HG03469 (cell line): Measurements from ENCODE around the gene SNX8.
A peak's percentile ranks its signal among the peaks of the same experiment; 100 is the strongest.
"Not testable (repeated sequence)": the region's sequence is repeated elsewhere in the genome, so short reads cannot be mapped to it uniquely, and the experiment has no call there.

Source experiments
- ATAC-seq: cut with Tn5 transposase; IDR thresholded peaks from one replicate; pipeline ENCODE4 v1.9.1; 2021; ENCODE audit warnings: mild to moderate bottlenecking, moderate library complexity, moderate number of reproducible peaks; ENCODE audit not compliant: unreplicated experiment

Gene SNX8

DNA sequence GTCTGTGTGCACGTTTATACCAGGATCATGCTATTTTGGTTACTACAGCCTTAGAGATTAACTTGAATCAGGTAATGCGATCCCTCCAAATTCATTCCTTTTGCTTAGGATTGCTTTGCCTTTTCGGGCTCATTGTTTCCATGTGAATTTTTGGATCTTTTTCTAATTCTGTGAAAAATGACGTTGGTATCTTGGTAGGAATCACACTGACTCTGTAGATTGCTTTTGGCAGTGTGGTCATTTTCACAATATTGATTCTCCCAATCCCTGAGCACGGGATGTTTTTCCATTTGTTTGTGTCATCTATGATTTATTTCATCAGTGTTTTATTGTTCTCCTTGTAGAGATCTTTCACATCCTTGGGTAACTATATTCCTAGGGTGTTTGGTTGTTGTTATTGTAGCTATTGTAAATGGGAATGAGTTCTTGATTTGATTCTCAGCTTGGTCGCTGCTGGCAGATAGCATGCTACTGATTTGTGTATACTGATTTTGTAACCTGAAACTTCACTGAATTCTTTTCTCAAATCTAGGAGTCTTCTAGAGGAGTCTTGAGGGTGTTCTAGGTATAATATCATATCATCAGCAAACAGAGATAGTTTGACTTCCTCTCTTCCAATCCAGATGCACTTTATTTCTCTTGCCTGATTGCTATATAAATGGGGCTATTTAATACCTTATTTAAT, 18.2 kb downstream of the SNX8 start:
- ATAC-seq = no peak

DNA sequence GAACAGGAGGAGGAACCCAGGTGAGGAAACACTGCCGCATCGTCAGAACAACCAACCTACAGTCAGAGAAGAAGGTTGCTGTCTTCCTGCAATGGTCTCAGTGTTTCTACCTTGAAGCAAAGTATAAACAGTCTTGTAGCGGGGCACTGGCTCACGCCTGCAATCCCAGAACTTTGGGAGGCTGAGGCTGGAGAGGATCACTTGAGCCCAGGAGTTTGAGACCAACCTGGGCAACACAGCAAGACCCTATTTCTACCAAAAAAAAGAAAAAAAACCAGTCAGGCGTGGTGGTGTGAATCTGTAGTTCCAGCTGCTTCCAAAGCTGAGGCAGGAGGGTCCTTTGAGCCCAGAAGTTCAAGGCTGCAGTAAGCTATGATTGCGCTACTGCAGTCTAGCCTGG, 23.4 kb downstream of the SNX8 start:
- no peak for ATAC-seq

DNA sequence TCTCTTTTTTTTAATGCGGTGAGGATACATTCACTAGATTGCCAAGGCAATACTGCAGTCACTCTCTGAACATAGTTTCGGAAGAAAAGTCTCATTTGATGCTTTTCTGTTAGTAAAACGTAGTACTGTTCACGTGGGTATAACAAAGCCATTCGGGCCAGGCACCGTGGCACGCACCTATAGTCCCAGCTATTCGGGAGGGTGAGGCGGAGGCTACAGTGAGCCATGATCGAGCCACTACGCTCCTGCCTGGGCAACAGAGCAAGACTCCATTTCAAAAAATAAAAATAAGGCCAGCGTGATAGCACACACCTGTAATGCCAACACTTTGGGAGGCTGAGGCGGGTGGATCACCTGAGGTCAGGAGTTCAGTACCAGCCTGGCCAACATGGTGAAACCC, 24.6 kb downstream of the SNX8 start:
- ATAC-seq = no peak

DNA sequence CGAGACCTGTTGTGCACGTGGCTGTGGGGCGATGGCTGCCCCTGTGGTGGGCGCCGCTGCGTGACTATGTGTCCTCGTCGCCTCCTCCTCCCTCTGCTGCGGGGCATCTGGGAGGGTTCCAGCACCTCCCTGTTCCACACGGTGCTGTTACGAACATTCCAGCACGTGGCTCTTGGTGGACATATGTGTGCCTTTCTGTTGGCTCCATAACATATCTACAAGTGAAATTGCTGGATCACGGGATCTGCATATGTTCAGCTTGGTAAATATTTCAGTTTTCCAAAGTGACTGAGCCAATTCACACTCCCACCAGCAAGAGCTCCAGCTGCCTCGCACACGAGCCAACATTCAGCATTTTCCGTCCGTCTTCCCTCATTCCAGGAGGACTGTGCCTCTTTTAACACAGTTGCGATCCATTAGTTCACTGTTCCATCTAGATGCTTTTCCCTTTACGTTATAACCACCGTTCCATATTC, 25.1 kb downstream of the SNX8 start:
- ATAC-seq = no peak

DNA sequence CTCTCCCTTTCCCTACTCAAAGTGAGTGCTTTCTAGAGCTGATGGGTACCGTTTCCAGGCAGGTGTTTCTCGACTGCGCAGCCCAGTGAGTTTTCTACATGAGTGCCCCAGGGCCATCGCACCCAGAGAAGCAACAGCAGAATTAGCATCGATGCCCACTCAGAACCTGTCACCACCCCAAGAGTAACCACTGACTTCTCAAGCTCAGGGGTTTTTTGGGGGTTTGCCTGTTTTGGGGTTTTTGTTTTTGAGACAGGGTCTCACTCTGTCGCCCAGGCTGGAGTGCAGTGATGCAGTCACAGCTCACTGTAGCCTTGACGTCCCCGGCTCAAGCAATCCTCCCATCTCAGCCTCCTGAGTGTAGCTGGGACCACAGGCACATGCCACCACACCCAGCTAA, 25.7 kb downstream of the SNX8 start:
- ATAC-seq = peak; percentile 44

DNA sequence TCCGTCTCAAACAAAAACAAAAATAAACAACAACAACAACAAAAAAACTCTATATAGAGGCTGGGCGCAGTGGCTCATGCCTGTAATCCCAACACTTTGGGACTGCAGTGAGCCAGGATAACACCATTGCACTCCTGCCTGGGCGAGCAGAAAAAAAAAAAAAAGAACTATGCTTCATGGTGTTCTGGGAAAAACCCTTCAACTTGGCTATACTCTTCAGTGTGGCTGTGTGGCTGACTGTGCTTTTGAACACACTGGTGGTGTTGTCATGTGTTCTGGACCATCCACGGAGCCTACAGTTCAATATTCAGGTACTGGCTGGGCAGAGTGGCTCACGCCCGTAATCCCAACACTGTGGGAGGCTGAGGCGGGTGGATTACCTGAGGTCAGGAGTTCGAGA, 26.5 kb downstream of the SNX8 start:
- no peak for ATAC-seq

DNA sequence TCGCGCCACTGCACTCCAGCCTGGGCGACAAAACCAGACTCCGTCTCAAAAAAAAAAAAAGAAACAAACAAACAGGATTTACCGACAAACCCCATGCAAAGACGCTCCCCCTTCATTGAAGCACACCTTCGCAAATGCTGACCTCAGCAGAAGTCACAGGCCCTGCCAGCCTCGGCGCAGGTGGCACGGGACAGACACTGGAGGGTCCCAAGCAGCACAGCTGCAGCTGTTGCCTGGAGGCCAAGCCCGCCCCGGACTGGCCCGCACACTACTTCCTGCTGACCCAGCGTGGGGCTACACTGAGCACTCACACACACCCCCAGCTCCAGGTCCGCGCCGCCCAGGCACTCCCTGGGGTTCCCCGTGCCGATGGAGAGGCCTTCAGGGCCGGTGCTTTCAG, 31.2 kb downstream of the SNX8 start:
- no peak for ATAC-seq

DNA sequence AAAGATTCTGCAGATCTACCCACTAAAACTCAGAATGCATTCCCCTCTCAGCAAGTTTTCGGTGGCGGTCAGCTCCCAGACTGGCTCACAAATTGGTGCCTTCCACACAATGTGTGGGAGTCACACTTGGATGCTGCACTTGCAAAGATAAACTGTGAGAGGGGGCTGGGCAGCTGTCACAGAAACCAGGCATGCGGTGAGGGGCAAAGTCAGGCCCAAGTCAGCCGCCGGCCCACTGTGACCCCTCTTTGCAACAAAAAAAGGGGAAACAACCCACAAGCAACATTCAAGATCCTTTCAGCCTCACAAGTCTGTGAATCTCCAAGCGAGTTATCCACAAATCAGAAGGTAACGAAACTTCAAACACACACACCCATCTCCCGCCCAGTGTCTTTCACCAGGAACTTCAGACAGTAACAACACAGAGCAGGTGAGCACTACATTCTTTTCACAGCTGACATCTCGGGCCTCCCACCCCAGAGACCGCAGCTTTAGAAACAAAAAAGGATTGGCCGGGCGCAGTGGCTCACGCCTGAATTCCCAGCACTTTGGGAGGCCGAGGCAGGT, 32.0 kb downstream of the SNX8 start:
- no peak for ATAC-seq

DNA sequence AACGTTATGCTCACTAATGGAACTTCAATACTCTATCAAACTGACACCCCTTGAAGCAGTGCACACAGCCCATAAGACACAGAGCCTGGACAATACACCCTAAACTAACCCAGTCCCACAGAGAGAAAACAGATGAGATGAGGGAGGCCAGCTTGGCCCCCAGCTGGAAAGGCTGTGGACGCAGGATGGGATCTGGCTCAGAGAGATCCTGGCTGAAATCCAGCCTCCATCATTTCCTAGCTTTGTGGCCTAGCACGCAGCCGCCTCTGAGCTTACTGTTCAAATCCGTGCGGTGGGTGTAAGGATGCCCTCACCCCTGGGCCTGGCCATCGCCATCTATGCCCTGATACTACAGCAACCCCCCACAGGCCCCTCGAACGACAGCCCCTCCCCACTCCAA, 32.7 kb downstream of the SNX8 start:
- no peak for ATAC-seq

DNA sequence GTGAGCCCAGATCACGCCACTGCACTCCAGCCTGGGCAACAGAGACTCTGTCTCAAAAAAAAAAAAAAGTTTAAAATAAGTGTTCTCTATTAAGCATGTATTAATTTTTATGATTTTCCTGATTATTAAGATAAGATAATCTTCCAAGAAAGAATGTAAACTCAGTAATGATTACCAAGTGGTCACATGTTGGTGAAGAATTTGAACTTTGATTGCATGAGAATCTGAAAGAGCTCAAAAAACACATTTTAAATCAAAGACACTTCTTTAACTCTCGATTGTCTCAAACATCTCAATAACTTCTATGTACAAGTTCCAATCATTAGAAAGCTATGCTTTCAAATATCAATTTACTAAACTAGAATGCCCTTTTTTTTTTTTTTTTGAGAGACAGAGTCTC, 33.8 kb downstream of the SNX8 start:
- no peak for ATAC-seq

DNA sequence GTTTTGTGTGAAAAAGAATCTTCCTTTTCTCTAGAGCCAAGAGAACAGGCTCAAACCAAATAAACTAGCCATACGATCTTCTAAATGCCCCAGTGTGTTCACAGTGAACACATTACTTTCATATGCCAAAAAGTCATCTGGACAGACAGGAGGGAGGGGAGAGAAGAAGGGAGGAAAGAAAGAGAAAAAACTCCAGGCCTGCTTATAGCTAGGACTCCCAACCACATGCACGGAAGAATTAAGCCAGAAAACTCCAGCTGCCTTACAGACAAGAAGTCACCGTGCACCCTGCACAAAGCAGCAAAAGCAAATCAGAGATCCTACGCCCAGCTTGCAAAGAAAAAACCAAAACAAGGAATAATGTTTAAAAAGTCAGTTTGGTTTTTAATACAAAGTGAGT, 34.3 kb downstream of the SNX8 start:
- ATAC-seq = no peak

DNA sequence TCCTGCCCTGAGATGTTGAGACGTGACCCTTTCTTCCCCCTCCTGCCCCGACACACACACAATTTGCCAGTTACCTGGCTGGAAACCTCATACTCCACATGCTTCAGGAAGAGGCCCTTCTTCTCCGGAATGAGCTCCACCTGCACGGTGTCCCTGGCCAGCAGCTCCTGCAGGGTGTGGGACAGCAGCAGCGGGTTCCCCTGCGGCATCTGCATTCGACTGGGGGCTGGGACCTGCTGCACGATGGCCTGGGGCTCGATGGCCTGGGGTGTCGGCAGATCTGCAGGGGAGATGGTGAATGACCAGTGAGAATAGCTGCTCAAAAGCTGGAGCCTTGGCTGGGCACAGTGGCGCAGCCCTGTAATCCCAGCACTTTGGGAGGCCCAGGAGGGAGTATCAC, 36.2 kb downstream of the SNX8 start:
- no peak for ATAC-seq

DNA sequence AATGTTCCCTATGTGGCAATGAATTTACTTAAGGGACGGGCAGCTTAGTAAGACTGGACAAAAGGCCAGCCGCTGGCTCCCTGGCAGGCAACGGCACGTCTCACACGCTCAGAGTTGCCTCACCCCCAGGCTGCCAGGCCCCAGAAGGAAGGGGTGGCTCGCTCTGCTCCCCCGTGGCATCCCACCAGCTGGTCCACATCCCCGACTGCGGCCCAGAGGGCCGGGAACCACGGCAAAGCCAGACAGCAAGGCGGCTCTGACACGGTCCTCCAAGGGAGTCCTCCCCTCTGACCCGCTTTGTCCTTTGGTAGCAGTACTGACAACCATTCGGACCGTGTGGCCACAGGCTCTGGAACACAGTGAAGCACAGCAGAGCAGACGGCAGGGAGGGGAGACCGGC, 38.1 kb downstream of the SNX8 start:
- ATAC-seq = no peak

DNA sequence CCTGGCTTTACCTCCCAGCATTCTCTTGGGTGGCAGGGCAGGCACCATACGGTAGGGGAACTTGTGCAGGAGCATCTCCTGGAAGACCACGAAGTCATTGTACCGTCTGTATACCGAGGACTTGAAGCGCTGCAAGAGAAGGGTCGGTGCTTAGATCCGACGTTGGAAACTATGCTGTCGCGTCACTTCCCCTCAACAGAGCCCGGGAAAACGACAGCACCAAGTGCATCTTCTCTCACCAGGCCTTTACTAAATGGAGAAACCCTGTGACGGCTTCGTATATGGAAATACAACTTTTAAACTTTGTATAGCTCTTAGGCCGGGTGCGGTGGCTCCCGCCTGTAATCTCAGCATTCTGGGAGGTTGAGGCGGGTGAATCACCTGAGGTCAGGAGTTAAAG, 39.1 kb downstream of the SNX8 start:
- no peak for ATAC-seq

DNA sequence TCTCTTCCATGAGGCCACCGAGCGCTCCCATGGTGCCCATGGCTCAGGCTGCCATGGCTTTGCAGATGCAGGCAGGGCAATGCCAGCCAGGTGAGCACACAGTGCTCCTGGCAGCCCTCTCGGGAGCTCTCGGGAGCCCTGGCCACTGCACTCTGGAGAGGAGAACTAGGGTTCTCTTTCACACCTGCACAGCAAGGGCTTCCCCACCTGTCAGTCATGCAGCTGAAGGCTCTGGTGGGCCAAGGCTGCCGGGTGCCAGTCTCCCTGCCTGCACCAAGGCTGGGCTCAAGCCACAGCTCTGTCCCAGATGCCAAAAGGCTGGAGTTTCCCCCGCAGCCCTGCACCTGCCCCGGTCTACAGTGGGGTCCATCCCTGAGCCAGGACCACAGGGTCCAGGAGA, 39.6 kb downstream of the SNX8 start:
- no peak for ATAC-seq

DNA sequence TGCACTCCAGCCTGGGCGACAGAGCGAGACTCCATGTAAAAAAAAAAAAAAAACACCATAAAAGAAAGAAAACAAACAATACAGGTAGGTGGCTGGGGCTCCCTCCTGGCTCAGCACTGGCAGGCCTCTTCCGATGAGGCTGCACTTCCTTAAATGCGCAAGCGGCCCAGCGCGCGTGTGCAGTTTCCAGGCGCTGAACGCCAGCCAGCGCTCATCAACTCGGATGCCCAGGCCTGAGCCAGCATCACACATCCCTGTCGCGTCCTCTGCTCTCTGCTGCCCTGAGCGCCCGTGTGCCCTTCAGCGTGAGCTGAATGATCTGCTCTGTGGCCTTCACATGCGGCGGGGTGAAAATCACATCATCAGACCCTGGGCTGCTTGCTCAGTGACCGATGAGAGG, 40.4 kb downstream of the SNX8 start:
- ATAC-seq = no peak

DNA sequence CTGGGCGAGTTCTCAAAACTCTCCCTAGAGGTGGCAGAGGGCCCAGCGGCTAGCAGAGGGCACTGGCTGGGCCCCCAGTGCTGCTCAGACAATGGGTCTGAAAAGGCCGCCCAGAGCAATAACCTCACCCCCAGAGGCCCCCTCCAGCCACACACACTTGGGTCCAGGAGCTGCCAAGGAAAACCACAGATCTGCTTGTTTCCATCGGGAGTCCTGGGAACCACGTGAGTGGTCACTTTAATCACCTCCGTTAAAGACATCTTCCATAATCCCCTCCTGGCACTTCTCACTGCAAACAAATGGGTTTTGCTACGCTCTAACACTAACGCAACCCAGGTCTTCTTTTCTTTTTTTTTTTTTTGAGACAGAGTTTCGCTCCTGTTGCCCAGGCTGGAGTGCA, 42.2 kb downstream of the SNX8 start:
- no peak for ATAC-seq

DNA sequence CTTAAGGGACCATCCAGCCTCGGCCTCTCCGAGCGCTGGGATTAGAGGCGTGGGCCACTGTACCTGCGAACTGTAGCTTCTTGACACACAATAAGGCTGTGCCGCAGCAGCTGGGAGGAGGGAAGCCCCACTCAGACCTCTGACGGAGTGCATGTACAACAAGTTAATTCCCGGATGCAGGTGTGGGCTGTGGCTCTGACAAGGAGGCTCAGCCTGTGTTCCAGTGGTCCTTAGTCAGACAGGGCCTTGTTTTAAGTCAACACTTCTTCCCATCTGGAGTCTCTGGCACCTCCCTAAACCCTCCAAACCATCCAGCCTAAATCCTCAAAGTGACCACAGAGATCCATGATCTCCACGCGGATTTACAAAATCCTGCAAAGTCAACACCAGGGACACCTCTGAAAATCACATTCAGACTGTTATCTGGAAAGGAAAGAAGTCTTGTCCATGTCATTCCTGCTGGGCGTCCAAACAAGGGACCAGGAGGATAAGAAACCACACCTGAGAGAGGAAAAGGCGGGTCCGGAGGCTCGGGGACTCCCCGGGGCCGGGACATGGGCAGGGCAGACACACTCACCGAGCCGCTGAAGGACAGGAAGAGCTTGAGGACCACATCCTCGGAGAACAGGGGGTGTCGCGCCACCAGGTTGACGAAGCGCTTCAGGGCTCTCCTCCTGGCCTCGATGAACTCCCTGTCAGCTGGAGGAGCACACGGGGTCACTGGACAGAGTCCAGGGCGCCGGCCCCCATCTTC, 42.8 kb downstream of the SNX8 start:
- ATAC-seq = no peak

DNA sequence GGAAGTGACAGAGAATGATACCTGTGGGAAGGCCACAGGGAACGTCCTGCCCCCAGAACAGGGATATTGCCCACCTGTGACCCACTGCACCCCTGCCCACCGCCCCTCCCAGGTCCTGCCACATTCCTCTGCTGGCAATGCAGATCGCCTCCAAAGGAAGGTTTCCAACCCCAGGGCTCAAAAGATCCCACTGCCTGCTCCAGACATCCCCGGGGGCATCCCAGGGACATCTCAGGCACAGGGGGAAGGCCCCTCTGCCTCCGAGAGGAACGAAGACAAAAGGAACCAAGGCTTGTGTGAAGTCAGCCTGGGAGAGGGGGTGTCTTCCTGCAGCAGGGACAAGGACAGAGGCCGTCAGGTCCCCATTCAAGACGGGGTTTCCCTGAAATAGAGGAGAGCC, 43.7 kb downstream of the SNX8 start:
- no peak for ATAC-seq

DNA sequence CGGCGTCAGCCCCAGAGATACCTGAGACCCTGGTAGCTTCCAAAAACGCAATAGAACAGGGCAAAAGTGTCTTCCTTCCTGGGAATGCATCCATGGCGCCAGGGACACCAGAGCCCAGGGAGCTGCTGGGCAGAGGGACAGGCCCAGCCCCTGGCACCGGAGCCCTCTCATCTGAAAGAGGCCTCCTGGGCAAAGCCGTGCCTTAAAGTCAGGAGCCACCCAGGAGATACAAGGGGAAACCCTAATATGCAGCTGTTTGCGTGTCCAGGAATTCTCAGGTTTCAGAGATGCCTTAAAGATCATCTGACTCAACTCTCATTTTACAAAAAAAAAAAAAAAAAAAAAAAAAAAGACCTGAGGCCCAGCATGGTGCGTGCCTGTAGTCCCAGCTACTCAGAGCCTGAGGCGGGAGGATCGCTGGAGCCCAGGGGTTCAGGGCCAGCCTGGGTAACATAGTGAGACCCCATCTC, 44.2 kb downstream of the SNX8 start:
- no peak for ATAC-seq

DNA sequence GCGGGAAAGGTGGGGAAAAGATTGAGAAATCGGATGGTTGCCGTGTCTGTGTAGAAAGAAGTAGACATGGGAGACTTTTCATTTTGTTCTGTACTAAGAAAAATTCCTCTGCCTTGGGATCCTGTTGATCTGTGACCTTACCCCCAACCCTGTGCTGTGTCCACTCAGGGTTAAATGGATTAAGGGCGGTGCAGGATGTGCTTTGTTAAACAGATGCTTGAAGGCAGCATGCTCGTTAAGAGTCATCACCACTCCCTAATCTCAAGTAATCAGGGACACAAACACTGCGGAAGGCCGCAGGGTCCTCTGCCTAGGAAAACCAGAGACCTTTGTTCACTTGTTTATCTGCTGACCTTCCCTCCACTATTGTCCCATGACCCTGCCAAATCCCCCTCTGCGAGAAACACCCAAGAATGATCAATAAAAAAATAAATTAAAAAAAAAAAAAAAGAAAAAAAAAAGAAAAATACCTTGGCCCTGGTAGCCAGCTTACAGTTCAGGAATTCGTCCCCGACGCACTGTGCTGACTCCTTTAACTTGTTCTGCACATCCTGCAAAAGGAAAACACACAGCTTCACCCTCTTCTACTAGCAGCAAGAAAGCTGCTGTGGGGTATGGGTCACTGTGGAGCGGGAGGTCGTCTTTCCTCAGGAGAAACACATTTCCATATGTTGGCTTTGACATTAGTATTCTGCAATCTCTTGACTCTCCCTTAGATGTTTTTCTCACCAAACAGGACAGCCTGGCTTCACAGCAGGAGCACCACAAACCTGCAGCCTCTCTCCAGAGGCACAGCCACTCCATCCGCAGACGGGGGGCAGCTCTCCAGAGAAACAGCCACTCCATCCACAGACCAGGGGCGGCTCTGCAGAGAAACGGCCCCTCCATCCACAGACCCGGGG, 44.9 kb downstream of the SNX8 start:
- not testable (repeated sequence) for ATAC-seq
